WTC11 (cell line): ENCODE measurements around the gene AMMECR1.

Experiments
- CBFB ChIP-seq: sonication (generic); formaldehyde crosslinking; IDR thresholded peaks from 2 replicates; pipeline ENCODE4 v1.8.1; 2022; ENCODE audit warnings: mild to moderate bottlenecking, low read depth, missing genetic modification reagents
- CREM ChIP-seq: sonication (generic); formaldehyde crosslinking; IDR thresholded peaks from 2 replicates; pipeline ENCODE4 v1.8.1; 2022; ENCODE audit warnings: mild to moderate bottlenecking, missing genetic modification reagents, moderate library complexity
- JUN ChIP-seq: sonication (generic); formaldehyde crosslinking; IDR thresholded peaks from 2 replicates; pipeline ENCODE4 v1.8.0; 2023; ENCODE audit warnings: mild to moderate bottlenecking, missing genetic modification reagents
- TP53 ChIP-seq: sonication (generic); formaldehyde crosslinking; IDR thresholded peaks from 2 replicates; pipeline ENCODE4 v1.8.1; 2023; ENCODE audit warnings: mild to moderate bottlenecking, missing genetic modification reagents
- ZNF232 ChIP-seq: sonication (generic); formaldehyde crosslinking; IDR thresholded peaks from 2 replicates; pipeline ENCODE4 v1.8.0; 2022; ENCODE audit warnings: mild to moderate bottlenecking, missing genetic modification reagents
- ZNF423 ChIP-seq: fragments of 250-450 bp; sonication (Bioruptor Pico); IDR thresholded peaks from 2 replicates; pipeline ENCODE4 v2.1.2; 2022; ENCODE audit warnings: mild to moderate bottlenecking, moderate library complexity
- TF ChIP-seq, protein P1 (sequence below): sonication (generic); formaldehyde crosslinking; conservative IDR thresholded peaks from 2 replicates; pipeline ENCODE4 v1.8.1; 2022; ENCODE audit warnings: mild to moderate bottlenecking, missing genetic modification reagents
- TF ChIP-seq, protein P2 (sequence below): fragments of 200-600 bp; IDR thresholded peaks from 2 replicates; pipeline ENCODE4 v1.8.0; 2022; ENCODE audit warnings: antibody characterized with exemption
- TF ChIP-seq, protein P3 (sequence below): sonication (generic); formaldehyde crosslinking; IDR thresholded peaks from 2 replicates; pipeline ENCODE4 v1.8.1; 2022; ENCODE audit warnings: low read depth, mild to moderate bottlenecking, moderate library complexity, missing genetic modification reagents, borderline replicate concordance
- TF ChIP-seq, protein P4 (sequence below): sonication (generic); formaldehyde crosslinking; IDR thresholded peaks from 2 replicates; pipeline ENCODE4 v1.8.0; 2022; ENCODE audit warnings: mild to moderate bottlenecking, missing genetic modification reagents
- TF ChIP-seq, protein P5 (sequence below): fragments of 250-450 bp; sonication (Bioruptor Pico); IDR thresholded peaks from 2 replicates; pipeline ENCODE4 v2.1.2; 2022; ENCODE audit warnings: mild to moderate bottlenecking, moderate library complexity
- TF ChIP-seq, protein P6 (sequence below): sonication (generic); formaldehyde crosslinking; IDR thresholded peaks from 2 replicates; pipeline ENCODE4 v1.8.0; 2022; ENCODE audit warnings: mild to moderate bottlenecking, missing genetic modification reagents
- TF ChIP-seq, protein P7 (sequence below): sonication (generic); formaldehyde crosslinking; IDR thresholded peaks from 2 replicates; pipeline ENCODE4 v1.8.1; 2022; ENCODE audit warnings: low read depth, missing genetic modification reagents, borderline replicate concordance

DNA sequence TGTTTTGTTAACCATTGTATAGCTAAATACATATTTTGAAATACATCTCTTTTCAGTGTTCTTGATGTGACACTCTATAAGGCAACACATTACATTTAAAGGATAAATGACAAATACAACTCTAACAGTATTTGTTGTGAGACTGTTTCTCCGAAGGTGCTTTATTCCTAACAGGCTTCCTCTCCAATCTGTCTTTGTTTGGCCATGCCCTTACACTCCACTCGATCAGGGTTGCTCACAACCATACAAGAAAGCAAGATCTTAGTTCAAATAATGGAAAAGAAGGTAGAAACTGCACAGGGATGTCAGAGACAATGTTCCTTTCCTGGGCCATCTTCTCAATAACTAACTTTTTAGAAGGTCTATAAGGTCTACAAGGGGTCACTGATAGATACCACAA lies 36.5 kb downstream of the AMMECR1 start:
- TF ChIP-seq, protein P1, sequence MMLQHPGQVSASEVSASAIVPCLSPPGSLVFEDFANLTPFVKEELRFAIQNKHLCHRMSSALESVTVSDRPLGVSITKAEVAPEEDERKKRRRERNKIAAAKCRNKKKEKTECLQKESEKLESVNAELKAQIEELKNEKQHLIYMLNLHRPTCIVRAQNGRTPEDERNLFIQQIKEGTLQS (CRISPR knock-in tag), result no peak
- TF ChIP-seq, protein P2, sequence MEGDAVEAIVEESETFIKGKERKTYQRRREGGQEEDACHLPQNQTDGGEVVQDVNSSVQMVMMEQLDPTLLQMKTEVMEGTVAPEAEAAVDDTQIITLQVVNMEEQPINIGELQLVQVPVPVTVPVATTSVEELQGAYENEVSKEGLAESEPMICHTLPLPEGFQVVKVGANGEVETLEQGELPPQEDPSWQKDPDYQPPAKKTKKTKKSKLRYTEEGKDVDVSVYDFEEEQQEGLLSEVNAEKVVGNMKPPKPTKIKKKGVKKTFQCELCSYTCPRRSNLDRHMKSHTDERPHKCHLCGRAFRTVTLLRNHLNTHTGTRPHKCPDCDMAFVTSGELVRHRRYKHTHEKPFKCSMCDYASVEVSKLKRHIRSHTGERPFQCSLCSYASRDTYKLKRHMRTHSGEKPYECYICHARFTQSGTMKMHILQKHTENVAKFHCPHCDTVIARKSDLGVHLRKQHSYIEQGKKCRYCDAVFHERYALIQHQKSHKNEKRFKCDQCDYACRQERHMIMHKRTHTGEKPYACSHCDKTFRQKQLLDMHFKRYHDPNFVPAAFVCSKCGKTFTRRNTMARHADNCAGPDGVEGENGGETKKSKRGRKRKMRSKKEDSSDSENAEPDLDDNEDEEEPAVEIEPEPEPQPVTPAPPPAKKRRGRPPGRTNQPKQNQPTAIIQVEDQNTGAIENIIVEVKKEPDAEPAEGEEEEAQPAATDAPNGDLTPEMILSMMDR, result no peak
- TF ChIP-seq, protein P3, sequence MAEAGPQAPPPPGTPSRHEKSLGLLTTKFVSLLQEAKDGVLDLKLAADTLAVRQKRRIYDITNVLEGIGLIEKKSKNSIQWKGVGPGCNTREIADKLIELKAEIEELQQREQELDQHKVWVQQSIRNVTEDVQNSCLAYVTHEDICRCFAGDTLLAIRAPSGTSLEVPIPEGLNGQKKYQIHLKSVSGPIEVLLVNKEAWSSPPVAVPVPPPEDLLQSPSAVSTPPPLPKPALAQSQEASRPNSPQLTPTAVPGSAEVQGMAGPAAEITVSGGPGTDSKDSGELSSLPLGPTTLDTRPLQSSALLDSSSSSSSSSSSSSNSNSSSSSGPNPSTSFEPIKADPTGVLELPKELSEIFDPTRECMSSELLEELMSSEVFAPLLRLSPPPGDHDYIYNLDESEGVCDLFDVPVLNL (CRISPR knock-in tag), result no peak
- TF ChIP-seq, protein P4, sequence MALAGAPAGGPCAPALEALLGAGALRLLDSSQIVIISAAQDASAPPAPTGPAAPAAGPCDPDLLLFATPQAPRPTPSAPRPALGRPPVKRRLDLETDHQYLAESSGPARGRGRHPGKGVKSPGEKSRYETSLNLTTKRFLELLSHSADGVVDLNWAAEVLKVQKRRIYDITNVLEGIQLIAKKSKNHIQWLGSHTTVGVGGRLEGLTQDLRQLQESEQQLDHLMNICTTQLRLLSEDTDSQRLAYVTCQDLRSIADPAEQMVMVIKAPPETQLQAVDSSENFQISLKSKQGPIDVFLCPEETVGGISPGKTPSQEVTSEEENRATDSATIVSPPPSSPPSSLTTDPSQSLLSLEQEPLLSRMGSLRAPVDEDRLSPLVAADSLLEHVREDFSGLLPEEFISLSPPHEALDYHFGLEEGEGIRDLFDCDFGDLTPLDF (CRISPR knock-in tag), result no peak
- TF ChIP-seq CREM (no peak), ZNF232 (CRISPR knock-in tag) (no peak), ZNF423 (CRISPR knock-in tag) (no peak), CBFB (CRISPR knock-in tag) (no peak), TP53 (CRISPR knock-in tag) (no peak), JUN (CRISPR knock-in tag) (no peak)
- TF ChIP-seq, protein P5, sequence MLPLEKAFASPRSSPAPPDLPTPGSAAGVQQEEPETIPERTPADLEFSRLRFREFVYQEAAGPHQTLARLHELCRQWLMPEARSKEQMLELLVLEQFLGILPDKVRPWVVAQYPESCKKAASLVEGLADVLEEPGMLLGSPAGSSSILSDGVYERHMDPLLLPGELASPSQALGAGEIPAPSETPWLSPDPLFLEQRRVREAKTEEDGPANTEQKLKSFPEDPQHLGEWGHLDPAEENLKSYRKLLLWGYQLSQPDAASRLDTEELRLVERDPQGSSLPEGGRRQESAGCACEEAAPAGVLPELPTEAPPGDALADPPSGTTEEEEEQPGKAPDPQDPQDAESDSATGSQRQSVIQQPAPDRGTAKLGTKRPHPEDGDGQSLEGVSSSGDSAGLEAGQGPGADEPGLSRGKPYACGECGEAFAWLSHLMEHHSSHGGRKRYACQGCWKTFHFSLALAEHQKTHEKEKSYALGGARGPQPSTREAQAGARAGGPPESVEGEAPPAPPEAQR (CRISPR knock-in tag), result no peak
- TF ChIP-seq, protein P6, sequence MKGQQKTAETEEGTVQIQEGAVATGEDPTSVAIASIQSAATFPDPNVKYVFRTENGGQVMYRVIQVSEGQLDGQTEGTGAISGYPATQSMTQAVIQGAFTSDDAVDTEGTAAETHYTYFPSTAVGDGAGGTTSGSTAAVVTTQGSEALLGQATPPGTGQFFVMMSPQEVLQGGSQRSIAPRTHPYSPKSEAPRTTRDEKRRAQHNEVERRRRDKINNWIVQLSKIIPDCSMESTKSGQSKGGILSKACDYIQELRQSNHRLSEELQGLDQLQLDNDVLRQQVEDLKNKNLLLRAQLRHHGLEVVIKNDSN (CRISPR knock-in tag), result no peak
- TF ChIP-seq, protein P7, sequence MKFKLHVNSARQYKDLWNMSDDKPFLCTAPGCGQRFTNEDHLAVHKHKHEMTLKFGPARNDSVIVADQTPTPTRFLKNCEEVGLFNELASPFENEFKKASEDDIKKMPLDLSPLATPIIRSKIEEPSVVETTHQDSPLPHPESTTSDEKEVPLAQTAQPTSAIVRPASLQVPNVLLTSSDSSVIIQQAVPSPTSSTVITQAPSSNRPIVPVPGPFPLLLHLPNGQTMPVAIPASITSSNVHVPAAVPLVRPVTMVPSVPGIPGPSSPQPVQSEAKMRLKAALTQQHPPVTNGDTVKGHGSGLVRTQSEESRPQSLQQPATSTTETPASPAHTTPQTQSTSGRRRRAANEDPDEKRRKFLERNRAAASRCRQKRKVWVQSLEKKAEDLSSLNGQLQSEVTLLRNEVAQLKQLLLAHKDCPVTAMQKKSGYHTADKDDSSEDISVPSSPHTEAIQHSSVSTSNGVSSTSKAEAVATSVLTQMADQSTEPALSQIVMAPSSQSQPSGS (CRISPR knock-in tag), result no peak
